NCI-H510A (cell line): ENCODE results near the gene RCOR1.
"Not testable (repeated sequence)": the region's sequence is repeated elsewhere in the genome, so short reads cannot be mapped to it uniquely, and the experiment has no call there.

Source experiments
- DNase-seq: peaks from one replicate; lab custom pipeline; 2025; lab: John Stamatoyannopoulos, UW

The RCOR1 gene

GRCh38 chr14:102571043-102571442 is 21.4 kb upstream of the RCOR1 start:
- no peak for DNase-seq

GRCh38 chr14:102571478-102572042 is 20.9 kb upstream of the RCOR1 start:
- DNase-seq, result no peak

GRCh38 chr14:102573161-102573560 is 19.3 kb upstream of the RCOR1 start:
- not testable (repeated sequence) for DNase-seq

- no peak for DNase-seq
Measured at GRCh38 chr14:102573591-102574046, 18.8 kb upstream of the RCOR1 start.

- no peak for DNase-seq
Measured at GRCh38 chr14:102574281-102575159, 17.9 kb upstream of the RCOR1 start.

- DNase-seq, result no peak
Measured at GRCh38 chr14:102575160-102575845, 17.1 kb upstream of the RCOR1 start.

GRCh38 chr14:102575846-102576428 is 16.5 kb upstream of the RCOR1 start:
- DNase-seq, result not testable (repeated sequence)

GRCh38 chr14:102578821-102579220 is 13.6 kb upstream of the RCOR1 start:
- DNase-seq, result no peak

- DNase-seq, result no peak
Measured at GRCh38 chr14:102579696-102580549, 12.5 kb upstream of the RCOR1 start.

- no peak for DNase-seq
Measured at GRCh38 chr14:102580550-102581110, 11.8 kb upstream of the RCOR1 start.

GRCh38 chr14:102581193-102581592 is 11.3 kb upstream of the RCOR1 start:
- DNase-seq, result no peak

GRCh38 chr14:102583726-102584125 is 8.7 kb upstream of the RCOR1 start:
- DNase-seq, result no peak

GRCh38 chr14:102584871-102585869 is 7.3 kb upstream of the RCOR1 start:
- DNase-seq, result no peak

- no peak for DNase-seq
Measured at GRCh38 chr14:102586420-102587104, 5.9 kb upstream of the RCOR1 start.

GRCh38 chr14:102588821-102589220 is 3.6 kb upstream of the RCOR1 start:
- DNase-seq, result no peak

- DNase-seq, result no peak
Measured at GRCh38 chr14:102589761-102590290, 2.6 kb upstream of the RCOR1 start.

- DNase-seq, result no peak
Measured at GRCh38 chr14:102590667-102591099, 1.8 kb upstream of the RCOR1 start.

- no peak for DNase-seq
Measured at GRCh38 chr14:102591372-102591943, 991 bp upstream of the RCOR1 start.

GRCh38 chr14:102592763-102593060 is 263 bp downstream of the RCOR1 start:
- no peak for DNase-seq
